H1 (cell line): ENCODE results near the gene CDC42EP1. TPM values are rescaled to one million over a fixed set of nuclear protein-coding genes. Genes with fewer than 3 reads are reported as not detected.

ENCODE experiments used
- BCL11A ChIP-seq, 2 experiments: IDR thresholded peaks; one replicate each; pipeline ENCODE4 v1.6.1; 2011; ENCODE audit warnings: low read depth in 2 of 2, low read length in 2 of 2, mild to moderate bottlenecking in 2 of 2
- CBX8 ChIP-seq: fragments of 300-800, 300-1000 bp; sonication (generic); IDR thresholded peaks from 2 replicates; pipeline ENCODE4 v1.7.1; 2016; ENCODE audit warnings: low read depth, low read length, borderline replicate concordance
- CTBP2 ChIP-seq: IDR thresholded peaks from 2 replicates; pipeline ENCODE4 v1.7.0; 2011; ENCODE audit warnings: borderline replicate concordance, mild to moderate bottlenecking, moderate library complexity, mixed read lengths, low read length; ENCODE audit not compliant: insufficient read depth, insufficient read length
- EGR1 ChIP-seq: IDR thresholded peaks from 2 replicates; pipeline ENCODE4 v1.6.1; 2011; ENCODE audit warnings: low read depth, low read length, borderline replicate concordance
- FOSL1 ChIP-seq: IDR thresholded peaks from 2 replicates; pipeline ENCODE4 v1.6.1; 2011; ENCODE audit warnings: mild to moderate bottlenecking, low read depth, low read length, moderate library complexity; ENCODE audit not compliant: insufficient read depth
- GABPA ChIP-seq: IDR thresholded peaks from 2 replicates; pipeline ENCODE4 v1.6.1; 2011; ENCODE audit warnings: mild to moderate bottlenecking, low read length, moderate library complexity, borderline replicate concordance; ENCODE audit not compliant: insufficient read depth
- GTF2F1 ChIP-seq: IDR thresholded peaks from 2 replicates; pipeline ENCODE4 v1.6.1; 2012; ENCODE audit warnings: low read depth, low read length, improper control_type of control experiment, borderline replicate concordance
- JUN ChIP-seq: IDR thresholded peaks from 2 replicates; pipeline ENCODE4 v1.6.1; 2011; ENCODE audit warnings: low read depth, mild to moderate bottlenecking, improper control_type of control experiment, low read length
- MAFK ChIP-seq: IDR thresholded peaks from 2 replicates; pipeline ENCODE4 v1.6.1; 2012; ENCODE audit warnings: low read depth, mild to moderate bottlenecking, improper control_type of control experiment, low read length
- NANOG ChIP-seq: IDR thresholded peaks from 2 replicates; pipeline ENCODE4 v1.6.1; 2011; ENCODE audit warnings: low read length, low read depth, mild to moderate bottlenecking, inconsistent platforms; ENCODE audit not compliant: insufficient read depth, poor library complexity, severe bottlenecking
- POU5F1 ChIP-seq: IDR thresholded peaks from 2 replicates; pipeline ENCODE4 v1.6.1; 2011; ENCODE audit warnings: low read depth, mild to moderate bottlenecking, low read length, moderate library complexity
- RAD21 ChIP-seq, 2 experiments: IDR thresholded peaks in 1 of 2; conservative IDR thresholded peaks in 1 of 2; 2 replicates each; pipeline ENCODE4 v1.6.1; 2011; ENCODE audit warnings: low read depth in 2 of 2, low read length in 2 of 2, improper control_type of control experiment in 1 of 2, inconsistent platforms in 1 of 2, mild to moderate bottlenecking in 1 of 2, moderate library complexity in 1 of 2
- RNF2 ChIP-seq: fragments of 200-900, 300-1000 bp; sonication (generic); IDR thresholded peaks from 2 replicates; pipeline ENCODE4 v1.7.1; 2016; ENCODE audit warnings: borderline replicate concordance, low read depth, mild to moderate bottlenecking, antibody characterized with exemption, low read length; ENCODE audit not compliant: poor library complexity, severe bottlenecking; ENCODE audit errors: missing control alignments
- SP4 ChIP-seq: IDR thresholded peaks from 2 replicates; pipeline ENCODE4 v1.6.1; 2012; ENCODE audit warnings: low read length, inconsistent platforms
- TBP ChIP-seq: IDR thresholded peaks from 2 replicates; pipeline ENCODE4 v1.6.1; 2011; ENCODE audit warnings: low read depth, low read length, improper control_type of control experiment
- YY1 ChIP-seq: IDR thresholded peaks from 2 replicates; pipeline ENCODE4 v1.6.1; 2011; ENCODE audit warnings: low read depth, mild to moderate bottlenecking, low read length
- polyA plus RNA-seq, 7 experiments: library from polyadenylated mRNA; depleted of rRNA in 3 of 7; stranded (reverse) in 5 of 7; unstranded in 2 of 7; fragments of >200 nt in 5 of 7; fragments of 200-250 nt in 2 of 7; gene quantifications; 1 replicate in 5 of 7; 2 replicates in 1 of 7; 4 replicates in 1 of 7; pipeline versions ENCODE4 v1.2.1 to v1.2.3, GENCODE V29; 2011 to 2013; ENCODE audit warnings: missing spikeins in 2 of 7, mixed read lengths in 2 of 7
- total RNA-seq: library from RNA; stranded (reverse); fragmentation: NEBNext Ultra II Directional; extraction: Animal tissue kit (Norgen Biotek cat#: 25700); gene quantifications from 2 replicates; pipeline ENCODE4 v1.2.1, GENCODE V29; 2021
- TF ChIP-seq, protein P1 (sequence below), 3 experiments: IDR thresholded peaks; 1 replicate in 2 of 3; 2 replicates in 1 of 3; pipeline versions ENCODE4 v1.5.1 to v1.6.1; 2011; ENCODE audit warnings: low read length in 3 of 3, mild to moderate bottlenecking in 3 of 3, inconsistent platforms in 2 of 3, low read depth in 1 of 3, moderate library complexity in 1 of 3; ENCODE audit not compliant: insufficient read depth in 1 of 3; ENCODE audit errors: control extremely low read depth in 1 of 3
- TF ChIP-seq, protein P2 (sequence below): IDR thresholded peaks from 2 replicates; pipeline ENCODE4 v1.6.1; 2012; ENCODE audit warnings: low read length, inconsistent platforms

Gene CDC42EP1
- total and polyA plus RNA-seq, 2 of the 8 experiments (the other 6 are each of a cell fraction or from before 2014, with no cell fraction given) = 8.3 to 11.2 TPM

DNA sequence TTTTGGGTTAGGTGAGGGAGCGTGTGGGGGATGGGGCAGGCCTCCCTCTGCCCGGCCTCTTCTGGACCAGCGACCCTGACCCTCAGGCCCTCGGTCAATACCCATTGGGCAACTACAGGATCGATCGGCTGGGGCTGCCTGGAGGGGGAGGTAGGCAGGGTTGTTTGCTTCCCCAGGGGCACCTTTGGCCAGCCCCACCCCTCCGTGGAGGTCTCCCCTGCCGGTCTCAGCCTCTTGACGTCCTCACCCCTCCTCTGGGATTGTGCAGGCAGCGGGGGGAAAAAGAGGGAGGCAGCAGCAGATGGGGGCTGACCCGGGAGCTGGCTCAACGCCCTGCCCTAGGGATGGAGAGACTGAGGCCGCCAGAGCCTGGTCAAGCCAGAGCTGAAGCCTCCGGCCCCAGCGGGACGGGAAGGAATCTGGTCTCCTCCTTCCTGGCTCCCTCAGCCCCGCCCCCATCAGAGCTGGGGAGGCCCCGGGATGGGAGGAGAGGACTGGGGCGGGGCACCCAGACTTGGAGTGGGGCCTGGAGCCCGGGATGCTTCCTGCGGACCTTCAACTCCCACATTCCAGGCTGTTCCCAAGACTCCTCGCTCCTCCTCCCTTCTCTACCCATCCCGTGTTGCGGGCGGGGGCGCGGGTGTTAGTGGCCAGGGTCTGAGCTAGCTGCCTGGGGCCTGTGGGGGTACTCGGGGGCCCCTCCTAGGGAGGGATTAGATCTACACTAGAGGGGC is 14.4 kb upstream of the CDC42EP1 start (continued):
- no peak for TF ChIP-seq GABPA
- TF ChIP-seq FOSL1 = no peak
- no peak for TF ChIP-seq MAFK
- TF ChIP-seq GTF2F1 = no peak
- peak; percentile 39 for TF ChIP-seq CTBP2
- TF ChIP-seq CBX8 = no peak
- 0 out of 4 replicates have a peak, but pooled peaks of 1 of the 2 experiments have one; percentile 1 for TF ChIP-seq RAD21 (IDR thresholded peaks at IDR 0.05 in 1 of 2, conservative IDR thresholded peaks at IDR 0.05 in 1 of 2; ENCODE audit: low read depth in 2 of 2, low read length in 2 of 2)
- no peak for TF ChIP-seq BCL11A (IDR thresholded peaks at IDR 0.05; ENCODE audit: low read depth in 2 of 2, low read length in 2 of 2)
- TF ChIP-seq YY1 = no peak
- 0 out of 2 replicates have a peak, but pooled peaks have one; percentile 54 for TF ChIP-seq SP4
- TF ChIP-seq EGR1 = no peak
- no peak for TF ChIP-seq JUN
- no peak for TF ChIP-seq NANOG
- TF ChIP-seq, protein P1, sequence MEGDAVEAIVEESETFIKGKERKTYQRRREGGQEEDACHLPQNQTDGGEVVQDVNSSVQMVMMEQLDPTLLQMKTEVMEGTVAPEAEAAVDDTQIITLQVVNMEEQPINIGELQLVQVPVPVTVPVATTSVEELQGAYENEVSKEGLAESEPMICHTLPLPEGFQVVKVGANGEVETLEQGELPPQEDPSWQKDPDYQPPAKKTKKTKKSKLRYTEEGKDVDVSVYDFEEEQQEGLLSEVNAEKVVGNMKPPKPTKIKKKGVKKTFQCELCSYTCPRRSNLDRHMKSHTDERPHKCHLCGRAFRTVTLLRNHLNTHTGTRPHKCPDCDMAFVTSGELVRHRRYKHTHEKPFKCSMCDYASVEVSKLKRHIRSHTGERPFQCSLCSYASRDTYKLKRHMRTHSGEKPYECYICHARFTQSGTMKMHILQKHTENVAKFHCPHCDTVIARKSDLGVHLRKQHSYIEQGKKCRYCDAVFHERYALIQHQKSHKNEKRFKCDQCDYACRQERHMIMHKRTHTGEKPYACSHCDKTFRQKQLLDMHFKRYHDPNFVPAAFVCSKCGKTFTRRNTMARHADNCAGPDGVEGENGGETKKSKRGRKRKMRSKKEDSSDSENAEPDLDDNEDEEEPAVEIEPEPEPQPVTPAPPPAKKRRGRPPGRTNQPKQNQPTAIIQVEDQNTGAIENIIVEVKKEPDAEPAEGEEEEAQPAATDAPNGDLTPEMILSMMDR (IDR thresholded peaks at IDR 0.05; ENCODE audit: control extremely low read depth in 1 of 3, insufficient read depth in 1 of 3, low read depth in 1 of 3, low read length in 3 of 3) = no peak
- TF ChIP-seq RNF2 = no peak
- no peak for TF ChIP-seq POU5F1
- no peak for TF ChIP-seq TBP
- TF ChIP-seq, protein P2, sequence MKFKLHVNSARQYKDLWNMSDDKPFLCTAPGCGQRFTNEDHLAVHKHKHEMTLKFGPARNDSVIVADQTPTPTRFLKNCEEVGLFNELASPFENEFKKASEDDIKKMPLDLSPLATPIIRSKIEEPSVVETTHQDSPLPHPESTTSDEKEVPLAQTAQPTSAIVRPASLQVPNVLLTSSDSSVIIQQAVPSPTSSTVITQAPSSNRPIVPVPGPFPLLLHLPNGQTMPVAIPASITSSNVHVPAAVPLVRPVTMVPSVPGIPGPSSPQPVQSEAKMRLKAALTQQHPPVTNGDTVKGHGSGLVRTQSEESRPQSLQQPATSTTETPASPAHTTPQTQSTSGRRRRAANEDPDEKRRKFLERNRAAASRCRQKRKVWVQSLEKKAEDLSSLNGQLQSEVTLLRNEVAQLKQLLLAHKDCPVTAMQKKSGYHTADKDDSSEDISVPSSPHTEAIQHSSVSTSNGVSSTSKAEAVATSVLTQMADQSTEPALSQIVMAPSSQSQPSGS = no peak
